ENCODE data around the gene SLC27A2. TPM values are rescaled to one million over a fixed set of nuclear protein-coding genes. Genes with fewer than 3 reads are reported as not detected.

Gene SLC27A2
- polyA plus RNA-seq, 5 donors = 4.0 to 8.8 (median 7.4) TPM

- DNase-seq = no peak
Measured at GRCh38 chr15:50267577-50267976, 85.6 kb downstream of the SLC27A2 start.

DNA sequence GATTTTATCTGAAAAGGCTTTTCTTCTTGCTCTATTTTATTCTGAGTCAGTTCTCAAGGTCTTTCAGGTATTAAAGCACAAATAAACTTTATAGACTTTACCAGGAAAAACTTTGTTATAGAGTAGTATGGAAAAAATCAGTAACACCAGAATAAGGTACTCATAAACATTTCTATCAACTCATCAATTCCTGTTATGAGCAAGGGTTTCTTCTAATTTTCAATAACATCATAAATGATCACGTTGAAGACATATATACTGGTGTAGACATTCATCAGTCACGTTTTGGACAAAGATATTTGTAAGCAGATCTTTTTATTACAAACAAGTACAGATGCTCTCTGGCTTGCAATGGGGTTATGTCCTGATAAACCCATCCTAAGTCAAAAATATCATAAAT is 93.1 kb downstream of the SLC27A2 start:
- DNase-seq = no peak

GRCh38 chr15:50275908-50276307 is 93.9 kb downstream of the SLC27A2 start:
- DNase-seq = no peak

GRCh38 chr15:50277370-50277769 is 95.4 kb downstream of the SLC27A2 start:
- no peak for DNase-seq

DNA sequence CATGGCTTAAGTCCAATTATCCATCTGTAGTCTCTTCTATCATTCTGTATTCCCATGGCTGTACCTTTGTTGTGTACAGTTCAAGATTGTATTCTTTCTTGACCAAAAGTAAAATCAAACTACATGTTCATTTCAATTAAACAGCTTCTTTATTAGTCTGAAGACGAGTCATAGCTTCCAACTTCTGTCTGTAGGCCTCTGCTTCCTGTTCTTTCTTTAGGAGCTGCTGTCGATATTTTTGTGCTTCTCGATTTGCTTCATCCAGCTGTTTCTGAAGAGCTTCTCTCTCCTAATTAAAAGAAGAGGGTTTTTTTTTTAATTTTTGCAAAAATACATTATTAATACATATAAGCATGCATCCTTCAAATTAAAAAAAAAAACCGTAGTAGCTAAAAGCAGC is 96.5 kb downstream of the SLC27A2 start:
- DNase-seq = no peak

- no peak for DNase-seq
Measured at GRCh38 chr15:50280271-50280670, 98.3 kb downstream of the SLC27A2 start.

GRCh38 chr15:50281427-50281826 is 99.4 kb downstream of the SLC27A2 start:
- no peak for DNase-seq

Other genes with a start within 250 kb of the SLC27A2 start
- 1 to 10 TPM; 1.7 to 3.0 (median 2.2) TPM for gene ATP8B4, start 63.0 kb upstream of the SLC27A2 start, polyA plus RNA-seq (ENCODE audit: insufficient read depth in 1 of 5, insufficient read length in 5 of 5, low replicate concordance in 1 of 5)
- 1 to 10 TPM in 3 of 5 donors, under 1 TPM in 2; 0.47 to 3.5 (median 1.0) TPM for gene HDC, start 83.5 kb downstream of the SLC27A2 start, polyA plus RNA-seq (ENCODE audit: insufficient read depth in 1 of 5, insufficient read length in 5 of 5, low replicate concordance in 1 of 5)
- gene GABPB1, start 173.0 kb downstream of the SLC27A2 start, polyA plus RNA-seq (ENCODE audit: insufficient read depth in 1 of 5, insufficient read length in 5 of 5, low replicate concordance in 1 of 5) = 10 to 100 TPM; 29.3 to 43.1 (median 38.9) TPM
- gene USP8, start 242.2 kb downstream of the SLC27A2 start, polyA plus RNA-seq (ENCODE audit: insufficient read depth in 1 of 5, insufficient read length in 5 of 5, low replicate concordance in 1 of 5) = 10 to 100 TPM; 43.2 to 73.4 (median 62.7) TPM